HepG2 (cell line): ENCODE results near the gene BAIAP2L1. TPM values are rescaled to one million over a fixed set of nuclear protein-coding genes. Genes with fewer than 3 reads are reported as not detected.

ENCODE experiments used
- BCL6 ChIP-seq: IDR thresholded peaks from 2 replicates; pipeline ENCODE4 v1.6.1; 2016; ENCODE audit warnings: missing genetic modification reagents, missing compliant biosample characterization
- CENPX ChIP-seq: sonication (generic); formaldehyde crosslinking; IDR thresholded peaks from 2 replicates; pipeline ENCODE4 v1.9.0; 2021; ENCODE audit warnings: mild to moderate bottlenecking, missing genetic modification reagents, moderate library complexity
- ERF ChIP-seq: IDR thresholded peaks from 2 replicates; pipeline ENCODE4 v1.6.1; 2018; ENCODE audit warnings: missing biosample characterization, missing genetic modification reagents
- KDM6A ChIP-seq: IDR thresholded peaks from 2 replicates; pipeline ENCODE4 v1.6.1; 2016; ENCODE audit warnings: low read depth
- RXRB ChIP-seq: IDR thresholded peaks from 2 replicates; pipeline ENCODE4 v1.6.1; 2016; ENCODE audit warnings: borderline replicate concordance, missing genetic modification reagents, missing compliant biosample characterization
- SOX6 ChIP-seq, 2 experiments: fragments of 450-650 bp in 1 of 2; sonication (generic) in 1 of 2; formaldehyde crosslinking in 1 of 2; IDR thresholded peaks; 2 replicates each; pipeline versions ENCODE4 v1.4.0 to v1.6.1; 2017 to 2020; ENCODE audit warnings: antibody characterized with exemption in 1 of 2, mild to moderate bottlenecking in 1 of 2, missing genetic modification reagents in 1 of 2
- TGIF2 ChIP-seq: IDR thresholded peaks from 2 replicates; pipeline ENCODE4 v1.6.1; 2016; ENCODE audit warnings: control low read depth, missing compliant biosample characterization
- THAP7 ChIP-seq: sonication (generic); formaldehyde crosslinking; IDR thresholded peaks from 2 replicates; pipeline ENCODE4 v1.8.1; 2023; ENCODE audit warnings: mild to moderate bottlenecking, missing genetic modification reagents
- TRIM24 ChIP-seq: sonication (generic); formaldehyde crosslinking; IDR thresholded peaks from 2 replicates; pipeline ENCODE4 v1.8.0; 2022; ENCODE audit warnings: mild to moderate bottlenecking, missing genetic modification reagents
- ZBTB8A ChIP-seq: sonication (generic); formaldehyde crosslinking; IDR thresholded peaks from 2 replicates; pipeline ENCODE4 v1.4.0; 2020; ENCODE audit warnings: mild to moderate bottlenecking, low read depth, missing genetic modification reagents, borderline replicate concordance
- ZFP90 ChIP-seq: sonication (generic); formaldehyde crosslinking; IDR thresholded peaks from 2 replicates; pipeline ENCODE4 v1.8.0; 2022; ENCODE audit warnings: missing genetic modification reagents, mild to moderate bottlenecking, inconsistent platforms, borderline replicate concordance
- ZHX1 ChIP-seq: sonication (generic); formaldehyde crosslinking; IDR thresholded peaks from 2 replicates; pipeline ENCODE4 v1.8.1; 2022; ENCODE audit warnings: low read depth, mild to moderate bottlenecking, missing genetic modification reagents
- ZNF24 ChIP-seq: fragments of 450-650 bp; IDR thresholded peaks from 2 replicates; pipeline ENCODE4 v1.6.1; 2017; ENCODE audit warnings: antibody characterized with exemption, mild to moderate bottlenecking
- ZNF329 ChIP-seq: sonication (generic); formaldehyde crosslinking; IDR thresholded peaks from 2 replicates; pipeline ENCODE4 v1.9.0; 2021; ENCODE audit warnings: low read depth, mild to moderate bottlenecking, missing genetic modification reagents
- ZNF343 ChIP-seq: sonication (generic); formaldehyde crosslinking; IDR thresholded peaks from 2 replicates; pipeline ENCODE4 v1.4.0; 2020; ENCODE audit warnings: mild to moderate bottlenecking, missing genetic modification reagents
- ZNF761 ChIP-seq: sonication (generic); formaldehyde crosslinking; conservative IDR thresholded peaks from 2 replicates; pipeline ENCODE4 v1.4.0; 2020; ENCODE audit warnings: mild to moderate bottlenecking, missing genetic modification reagents
- ZNF782 ChIP-seq: sonication (generic); formaldehyde crosslinking; IDR thresholded peaks from 2 replicates; pipeline ENCODE4 v1.4.0; 2020; ENCODE audit warnings: missing genetic modification reagents, mild to moderate bottlenecking, borderline replicate concordance
- ZNF790 ChIP-seq: sonication (generic); formaldehyde crosslinking; IDR thresholded peaks from 2 replicates; pipeline ENCODE4 v1.8.0; 2022; ENCODE audit warnings: missing genetic modification reagents, mild to moderate bottlenecking, borderline replicate concordance
- polyA plus RNA-seq, 8 experiments: library from polyadenylated mRNA; depleted of rRNA in 3 of 8; stranded (reverse) in 7 of 8; unstranded in 1 of 8; fragments of >200 nt; fragmentation: Illumina TruSeq in 4 of 8; extraction: Trizol in 4 of 8; gene quantifications; 2 replicates each; pipeline versions ENCODE4 v1.2.1 to v1.2.3, GENCODE V29; 2011 to 2016; ENCODE audit warnings: low read depth in 4 of 8, missing spikeins in 1 of 8, mixed read lengths in 1 of 8; ENCODE audit not compliant: insufficient read depth in 1 of 8
- total RNA-seq, 5 experiments: library from RNA; depleted of rRNA; stranded (reverse); fragments of >200 nt; fragmentation: Illumina TruSeq; extraction: Trizol; gene quantifications; 2 replicates each; pipeline ENCODE4 v1.2.3, GENCODE V29; 2016; ENCODE audit warnings: low read depth in 1 of 5
- TF ChIP-seq, protein P1 (sequence below): sonication (generic); formaldehyde crosslinking; IDR thresholded peaks from 2 replicates; pipeline ENCODE4 v1.5.1; 2020; ENCODE audit warnings: missing genetic modification reagents, mild to moderate bottlenecking, borderline replicate concordance
- TF ChIP-seq, protein P2 (sequence below): IDR thresholded peaks from 2 replicates; pipeline ENCODE4 v1.6.1; 2012; ENCODE audit warnings: low read length, improper control_type of control experiment

The BAIAP2L1 gene
- total and polyA plus RNA-seq, 2 of the 13 experiments (the other 11 are each of a cell fraction or from before 2014, with no cell fraction given), result 13.0 to 21.5 TPM

DNA sequence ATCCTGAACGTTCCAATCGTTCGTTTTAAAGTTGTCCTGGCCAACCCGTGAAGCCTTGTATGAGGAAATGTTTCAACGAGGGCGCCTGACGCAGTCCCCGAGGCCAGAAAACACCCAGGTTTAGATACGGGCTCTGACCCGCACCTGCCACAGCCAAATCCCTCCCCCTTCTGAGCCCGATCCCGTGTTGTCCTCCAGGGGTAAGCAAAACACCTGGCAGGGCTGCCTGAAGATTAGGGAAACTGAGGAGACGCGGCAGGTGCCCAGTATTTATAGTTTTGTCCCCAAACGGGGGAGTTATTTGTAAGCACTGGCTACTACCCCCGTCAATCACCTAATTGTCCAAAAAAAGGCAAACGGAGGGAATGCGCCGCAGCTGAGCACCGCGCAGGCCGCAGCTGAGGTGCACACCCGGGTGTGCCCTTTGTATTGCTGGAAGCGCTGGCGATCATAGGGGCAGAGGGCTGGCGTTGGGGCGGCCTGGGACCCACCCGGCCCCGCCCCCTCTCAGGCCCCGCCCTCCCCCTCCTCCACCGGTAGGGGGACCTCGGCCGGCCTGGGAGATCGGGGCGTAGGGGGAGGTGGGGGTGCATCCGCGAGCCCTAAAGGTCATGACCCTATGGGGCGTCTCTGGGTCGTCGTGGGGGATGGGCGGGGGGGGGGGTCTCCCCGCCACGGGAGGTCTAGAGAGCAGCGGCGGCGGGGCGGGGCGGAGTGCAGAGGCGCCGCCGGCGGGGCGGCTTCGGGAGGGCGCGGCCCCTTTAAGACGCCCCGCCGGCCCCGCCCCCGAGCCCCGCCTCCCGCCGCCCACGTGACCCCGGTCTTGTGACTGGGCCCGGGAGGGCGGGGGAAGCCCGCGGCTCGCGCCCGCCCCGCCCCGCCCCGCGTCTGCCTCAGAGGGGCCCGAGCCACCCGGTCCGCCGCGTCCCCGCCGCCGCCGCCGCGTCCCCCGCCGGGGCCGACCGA lies 119.8 kb downstream of the BAIAP2L1 start, which contains the start of gene BRI3 (continued):
- TF ChIP-seq ZBTB8A, result no peak
- no peak for TF ChIP-seq CENPX (CRISPR knock-in tag)
- no peak for TF ChIP-seq ZNF761 (CRISPR knock-in tag)
- TF ChIP-seq ZNF782 (CRISPR knock-in tag), result no peak
- 0 out of 2 replicates have a peak, but pooled peaks have one; percentile 35 for TF ChIP-seq ZNF343 (CRISPR knock-in tag)
- TF ChIP-seq, protein P1, sequence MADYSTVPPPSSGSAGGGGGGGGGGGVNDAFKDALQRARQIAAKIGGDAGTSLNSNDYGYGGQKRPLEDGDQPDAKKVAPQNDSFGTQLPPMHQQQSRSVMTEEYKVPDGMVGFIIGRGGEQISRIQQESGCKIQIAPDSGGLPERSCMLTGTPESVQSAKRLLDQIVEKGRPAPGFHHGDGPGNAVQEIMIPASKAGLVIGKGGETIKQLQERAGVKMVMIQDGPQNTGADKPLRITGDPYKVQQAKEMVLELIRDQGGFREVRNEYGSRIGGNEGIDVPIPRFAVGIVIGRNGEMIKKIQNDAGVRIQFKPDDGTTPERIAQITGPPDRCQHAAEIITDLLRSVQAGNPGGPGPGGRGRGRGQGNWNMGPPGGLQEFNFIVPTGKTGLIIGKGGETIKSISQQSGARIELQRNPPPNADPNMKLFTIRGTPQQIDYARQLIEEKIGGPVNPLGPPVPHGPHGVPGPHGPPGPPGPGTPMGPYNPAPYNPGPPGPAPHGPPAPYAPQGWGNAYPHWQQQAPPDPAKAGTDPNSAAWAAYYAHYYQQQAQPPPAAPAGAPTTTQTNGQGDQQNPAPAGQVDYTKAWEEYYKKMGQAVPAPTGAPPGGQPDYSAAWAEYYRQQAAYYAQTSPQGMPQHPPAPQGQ (CRISPR knock-in tag), result no peak
- TF ChIP-seq ERF, result no peak
- TF ChIP-seq RXRB (CRISPR knock-in tag), result no peak
- TF ChIP-seq KDM6A (CRISPR knock-in tag), result no peak
- no peak for TF ChIP-seq ZHX1 (CRISPR knock-in tag)
- TF ChIP-seq ZNF24, result no peak
- no peak for TF ChIP-seq ZNF790 (CRISPR knock-in tag)
- TF ChIP-seq SOX6 (IDR thresholded peaks at IDR 0.05), result no peak
- TF ChIP-seq SOX6 (CRISPR knock-in tag; IDR thresholded peaks at IDR 0.05), result no peak
- TF ChIP-seq THAP7 (CRISPR knock-in tag), result peak; percentile 54; the same call in 1 of the 2 replicates
- TF ChIP-seq ZNF329 (CRISPR knock-in tag), result no peak
- no peak for TF ChIP-seq TRIM24 (CRISPR knock-in tag)
- TF ChIP-seq ZFP90 (CRISPR knock-in tag), result no peak
- TF ChIP-seq BCL6 (CRISPR knock-in tag), result peak; percentile 27; the same call in 1 of the 2 replicates
- peak; percentile 21; the same call in 1 of the 2 replicates for TF ChIP-seq TGIF2
- TF ChIP-seq, protein P2, sequence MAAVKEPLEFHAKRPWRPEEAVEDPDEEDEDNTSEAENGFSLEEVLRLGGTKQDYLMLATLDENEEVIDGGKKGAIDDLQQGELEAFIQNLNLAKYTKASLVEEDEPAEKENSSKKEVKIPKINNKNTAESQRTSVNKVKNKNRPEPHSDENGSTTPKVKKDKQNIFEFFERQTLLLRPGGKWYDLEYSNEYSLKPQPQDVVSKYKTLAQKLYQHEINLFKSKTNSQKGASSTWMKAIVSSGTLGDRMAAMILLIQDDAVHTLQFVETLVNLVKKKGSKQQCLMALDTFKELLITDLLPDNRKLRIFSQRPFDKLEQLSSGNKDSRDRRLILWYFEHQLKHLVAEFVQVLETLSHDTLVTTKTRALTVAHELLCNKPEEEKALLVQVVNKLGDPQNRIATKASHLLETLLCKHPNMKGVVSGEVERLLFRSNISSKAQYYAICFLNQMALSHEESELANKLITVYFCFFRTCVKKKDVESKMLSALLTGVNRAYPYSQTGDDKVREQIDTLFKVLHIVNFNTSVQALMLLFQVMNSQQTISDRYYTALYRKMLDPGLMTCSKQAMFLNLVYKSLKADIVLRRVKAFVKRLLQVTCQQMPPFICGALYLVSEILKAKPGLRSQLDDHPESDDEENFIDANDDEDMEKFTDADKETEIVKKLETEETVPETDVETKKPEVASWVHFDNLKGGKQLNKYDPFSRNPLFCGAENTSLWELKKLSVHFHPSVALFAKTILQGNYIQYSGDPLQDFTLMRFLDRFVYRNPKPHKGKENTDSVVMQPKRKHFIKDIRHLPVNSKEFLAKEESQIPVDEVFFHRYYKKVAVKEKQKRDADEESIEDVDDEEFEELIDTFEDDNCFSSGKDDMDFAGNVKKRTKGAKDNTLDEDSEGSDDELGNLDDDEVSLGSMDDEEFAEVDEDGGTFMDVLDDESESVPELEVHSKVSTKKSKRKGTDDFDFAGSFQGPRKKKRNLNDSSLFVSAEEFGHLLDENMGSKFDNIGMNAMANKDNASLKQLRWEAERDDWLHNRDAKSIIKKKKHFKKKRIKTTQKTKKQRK, result no peak
